Smooth muscle cell (in vitro differentiated cells): ENCODE measurements around the gene THOC6. TPM values are rescaled to one million over a fixed set of nuclear protein-coding genes. Genes with fewer than 3 reads are reported as not detected.
A peak's percentile ranks its signal among the peaks of the same experiment; 100 is the strongest.

ENCODE experiments used
- DNase-seq: peaks from one replicate; lab custom pipeline; 2025; ENCODE audit not compliant: unreplicated experiment; lab: John Stamatoyannopoulos, UW
- H2AFZ ChIP-seq: fragments of 200-600 bp; sonication (generic); 2 replicates; pipeline ENCODE4 v1.6.0; 2016; ENCODE audit warnings: antibody characterized with exemption, low read depth, mild to moderate bottlenecking
- H3F3A ChIP-seq: fragments of 200-600 bp; sonication (generic); 2 replicates; pipeline ENCODE4 v1.6.0; 2017; ENCODE audit warnings: antibody characterized with exemption, low read depth
- H3K27ac ChIP-seq: fragments of 200-600 bp; sonication (generic); 2 replicates; pipeline ENCODE4 v1.5.1; 2016; ENCODE audit warnings: low read depth, mild to moderate bottlenecking
- H3K27me3 ChIP-seq: fragments of 200-600 bp; sonication (generic); 2 replicates; pipeline ENCODE4 v1.6.1; 2016; ENCODE audit warnings: low read depth, mild to moderate bottlenecking
- H3K36me3 ChIP-seq: fragments of 200-600 bp; sonication (generic); 2 replicates; pipeline ENCODE4 v1.5.1; 2016; ENCODE audit warnings: low read depth
- H3K4me1 ChIP-seq: fragments of 200-600 bp; sonication (generic); 2 replicates; pipeline ENCODE4 v1.5.1; 2016; ENCODE audit warnings: low read depth
- H3K4me2 ChIP-seq: fragments of 200-600 bp; sonication (generic); 2 replicates; pipeline ENCODE4 v1.6.0; 2016; ENCODE audit warnings: mild to moderate bottlenecking
- H3K4me3 ChIP-seq: fragments of 200-600 bp; sonication (generic); 2 replicates; pipeline ENCODE4 v1.5.1; 2016; ENCODE audit warnings: mild to moderate bottlenecking
- H3K79me2 ChIP-seq: fragments of 200-600 bp; sonication (generic); 2 replicates; pipeline ENCODE4 v1.6.0; 2016; ENCODE audit warnings: low read depth, mild to moderate bottlenecking
- H3K9ac ChIP-seq: fragments of 200-600 bp; sonication (generic); 2 replicates; pipeline ENCODE4 v1.6.0; 2016; ENCODE audit warnings: low read depth
- H3K9me3 ChIP-seq: fragments of 200-600 bp; sonication (generic); replicated peaks from 2 replicates; pipeline ENCODE4 v1.5.1; 2016; ENCODE audit warnings: low read depth
- H4K20me1 ChIP-seq: fragments of 200-600 bp; sonication (generic); 2 replicates; pipeline ENCODE4 v1.6.0; 2016; ENCODE audit warnings: low read depth
- WGBS: methylation state at CpG from one replicate; pipeline ENCODE4 v1.1.7; 2016; ENCODE audit warnings: low lambda C conversion rate; 5-methylcytosine and 5-hydroxymethylcytosine counted together
- polyA plus RNA-seq: library from polyadenylated mRNA; unstranded; fragments of >200 nt; fragmentation: Nextera tagmentation; extraction: Ambion mirVana; gene quantifications from 2 replicates; pipeline ENCODE4 v1.2.1, GENCODE V29; 2016
- total RNA-seq: library from RNA; depleted of rRNA; stranded (reverse); fragments of >200 nt; gene quantifications from 2 replicates; pipeline ENCODE4 v1.2.3, GENCODE V29; 2014
- TF ChIP-seq, protein P1 (sequence below): fragments of 200-600 bp; sonication (generic); IDR thresholded peaks from 2 replicates; pipeline ENCODE4 v1.5.1; 2017; ENCODE audit warnings: borderline replicate concordance, mild to moderate bottlenecking, antibody characterized with exemption; ENCODE audit not compliant: insufficient read depth, poor library complexity, severe bottlenecking

Gene THOC6
- total and polyA plus RNA-seq, 2 experiments from 2014 or later, result 28.9 to 59.4 TPM

DNA sequence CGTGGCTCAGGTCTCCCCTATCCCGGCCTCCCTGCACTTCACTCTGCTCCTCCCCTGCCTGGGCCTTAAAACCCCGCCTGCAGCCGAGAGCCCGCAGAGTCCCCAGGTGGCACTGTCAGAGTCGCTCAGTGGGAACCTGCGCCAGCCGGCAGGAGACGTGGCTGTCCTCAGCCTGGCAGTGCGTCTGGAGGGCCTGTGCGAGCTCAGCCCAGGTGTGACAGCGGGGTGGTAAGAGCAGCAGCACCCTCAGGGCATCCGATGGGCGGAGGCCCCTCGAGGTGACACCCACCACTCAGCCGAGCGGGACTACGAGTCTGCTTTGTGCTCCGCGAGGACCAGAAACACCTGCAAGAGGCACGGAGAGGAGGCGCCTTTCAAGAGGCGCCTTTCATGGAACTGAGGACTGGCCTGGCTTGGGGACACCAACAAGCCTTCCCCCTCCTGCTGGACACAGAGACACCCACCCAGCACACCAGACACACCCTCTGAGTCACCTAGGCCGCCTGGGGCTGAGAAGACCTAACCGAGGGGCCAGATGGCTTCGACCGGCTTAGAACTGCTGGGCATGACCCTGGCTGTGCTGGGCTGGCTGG, 10.9 kb upstream of the THOC6 start, which contains the start of gene CLDN9:
CLDN9 (plus strand) TSS at position 96 of the 593 bp plus-strand sequence; CDS start at position 536, 440 bp downstream.
- H3K36me3 ChIP-seq, result no peaks in the 10 kb centered on the region
- no peak within 1 kb of the TSS for H3K4me3 ChIP-seq
- DNase-seq, result no peak
- peaks cover 57% of the 10 kb centered on the region for H3K27me3 ChIP-seq
- H3K4me1 ChIP-seq, result peaks cover 40% of the 10 kb centered on the region
- 13% methylated on average over 26 of the region's 27 CpGs for WGBS
- no peak within 1 kb of the TSS for H3K9ac ChIP-seq
- H3K4me2 ChIP-seq, result peak within 1 kb of the TSS; percentile 25
- no peak within 1 kb of the TSS for H2AFZ ChIP-seq
- H3K27ac ChIP-seq, result peak within 1 kb of the TSS; percentile 44
- H3F3A ChIP-seq, result peaks cover 14% of the 10 kb centered on the region
- peaks cover 4% of the 10 kb centered on the region for H4K20me1 ChIP-seq
- H3K79me2 ChIP-seq, result no peaks in the 10 kb centered on the region
- TF ChIP-seq, protein P1, sequence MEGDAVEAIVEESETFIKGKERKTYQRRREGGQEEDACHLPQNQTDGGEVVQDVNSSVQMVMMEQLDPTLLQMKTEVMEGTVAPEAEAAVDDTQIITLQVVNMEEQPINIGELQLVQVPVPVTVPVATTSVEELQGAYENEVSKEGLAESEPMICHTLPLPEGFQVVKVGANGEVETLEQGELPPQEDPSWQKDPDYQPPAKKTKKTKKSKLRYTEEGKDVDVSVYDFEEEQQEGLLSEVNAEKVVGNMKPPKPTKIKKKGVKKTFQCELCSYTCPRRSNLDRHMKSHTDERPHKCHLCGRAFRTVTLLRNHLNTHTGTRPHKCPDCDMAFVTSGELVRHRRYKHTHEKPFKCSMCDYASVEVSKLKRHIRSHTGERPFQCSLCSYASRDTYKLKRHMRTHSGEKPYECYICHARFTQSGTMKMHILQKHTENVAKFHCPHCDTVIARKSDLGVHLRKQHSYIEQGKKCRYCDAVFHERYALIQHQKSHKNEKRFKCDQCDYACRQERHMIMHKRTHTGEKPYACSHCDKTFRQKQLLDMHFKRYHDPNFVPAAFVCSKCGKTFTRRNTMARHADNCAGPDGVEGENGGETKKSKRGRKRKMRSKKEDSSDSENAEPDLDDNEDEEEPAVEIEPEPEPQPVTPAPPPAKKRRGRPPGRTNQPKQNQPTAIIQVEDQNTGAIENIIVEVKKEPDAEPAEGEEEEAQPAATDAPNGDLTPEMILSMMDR, result no peak
- H3K9me3 ChIP-seq, result no peaks in the 10 kb centered on the region

- H3F3A ChIP-seq, result peaks cover 16% of the 10 kb centered on the region
- no peak overlapping the region for H3K9ac ChIP-seq
- no peaks in the 10 kb centered on the region for H3K79me2 ChIP-seq
- DNase-seq, result no peak
- peaks cover 51% of the 10 kb centered on the region for H3K27me3 ChIP-seq
- H3K27ac ChIP-seq, result no peak overlapping the region
- WGBS, result 52% methylated on average over 26 of the region's 27 CpGs
- H3K4me3 ChIP-seq, result no peak overlapping the region
- H2AFZ ChIP-seq, result no peak overlapping the region
- TF ChIP-seq, protein P1, result peak; percentile 6
- peaks cover 4% of the 10 kb centered on the region for H4K20me1 ChIP-seq
- no peaks in the 10 kb centered on the region for H3K36me3 ChIP-seq
- H3K4me2 ChIP-seq, result no peak overlapping the region
- peaks cover 34% of the 10 kb centered on the region for H3K4me1 ChIP-seq
- H3K9me3 ChIP-seq, result no peaks in the 10 kb centered on the region
Observed at GRCh38 chr16:3013491-3013951, 10.3 kb upstream of the THOC6 start.

DNA sequence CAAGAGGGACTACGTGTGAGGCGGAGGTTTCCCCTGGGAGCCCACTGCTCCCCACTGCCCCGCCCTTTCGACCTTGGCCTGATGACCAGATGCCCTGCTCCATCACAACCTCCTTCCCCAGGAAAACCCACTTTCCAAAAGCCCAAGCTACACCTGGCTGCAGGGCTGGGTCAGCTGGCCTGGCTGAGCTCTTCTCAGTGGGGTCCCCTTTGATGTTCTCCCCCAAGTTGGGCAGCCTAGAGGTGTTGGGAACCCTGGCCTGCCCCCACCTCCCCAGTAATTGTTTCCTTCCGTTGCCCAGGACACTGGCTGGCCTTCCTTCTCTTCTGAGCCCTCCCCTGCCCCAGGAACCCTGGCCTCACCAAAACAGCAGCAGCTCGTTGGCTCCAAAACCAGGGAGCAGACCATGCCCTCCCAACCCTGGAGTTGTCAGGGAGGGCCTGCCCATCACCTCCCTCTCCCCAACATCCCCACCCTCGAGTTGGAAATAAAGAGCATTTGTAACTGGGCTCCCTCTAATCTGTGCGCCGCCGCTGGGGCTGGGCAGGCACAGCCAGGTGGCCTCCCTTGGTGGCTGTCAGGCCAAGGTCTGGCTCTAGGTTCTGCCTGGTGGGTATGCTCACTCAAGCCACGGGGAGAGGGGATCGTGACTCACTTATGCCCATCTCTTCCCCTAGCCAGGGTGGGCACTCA, 9.7 kb upstream of the THOC6 start:
- Histone ChIP-seq H4K20me1 (peaks cover 4% of the 10 kb centered on the region), H3F3A (peaks cover 16% of the 10 kb centered on the region), H3K9ac (no peak overlapping the region)

More for the DNA sequence above, 9.7 kb upstream of the THOC6 start:
- Histone ChIP-seq H3K27ac (no peak overlapping the region), H3K4me1 (peaks cover 31% of the 10 kb centered on the region), H3K9me3 (no peaks in the 10 kb centered on the region), H3K79me2 (no peaks in the 10 kb centered on the region), H3K4me2 (no peak overlapping the region), H3K4me3 (no peak overlapping the region), H3K27me3 (peaks cover 45% of the 10 kb centered on the region), H2AFZ (no peak overlapping the region), H3K36me3 (no peaks in the 10 kb centered on the region)
- WGBS, result 74% methylated on average over 12 of the region's 12 CpGs
- TF ChIP-seq, protein P1, result no peak
- no peak for DNase-seq
